ENCODE data around the gene CLEC4A.
A peak's percentile ranks its signal among the peaks of the same experiment; 100 is the strongest.
"Not testable (repeated sequence)": the region's sequence is repeated elsewhere in the genome, so short reads cannot be mapped to it uniquely, and the experiment has no call there.

Gene CLEC4A

GRCh38 chr12:8123124-8123912, at the start of gene CLEC4A:
Gene CLEC4A (plus strand): TSS chr12:8123617. CDS start chr12:8123879, 262 bp downstream.
- Mint-ChIP-seq H3K4me3 (no peak within 1 kb of the TSS), H3K4me1 (peaks cover 18% of the 10 kb centered on the region), H3K36me3 (ENCODE audit: low read depth) (peaks cover 5% of the 10 kb centered on the region), H3K9me3 (no peaks in the 10 kb centered on the region), H3K27ac (peak within 1 kb of the TSS; percentile 9), H3K27me3 (no peaks in the 10 kb centered on the region)
- no peak for ATAC-seq
- DNase-seq: no peak

GRCh38 chr12:8075935-8076334, 47.5 kb upstream of the CLEC4A start:
- peaks cover 34% of the 10 kb centered on the region for H3K4me1 Mint-ChIP-seq

GRCh38 chr12:8076366-8076765, 47.1 kb upstream of the CLEC4A start:
- Mint-ChIP-seq H3K4me3 (no peak overlapping the region), H3K36me3 (ENCODE audit: low read depth) (no peaks in the 10 kb centered on the region), H3K27me3 (no peaks in the 10 kb centered on the region), H3K9me3 (no peaks in the 10 kb centered on the region), H3K4me1 (peaks cover 38% of the 10 kb centered on the region), H3K27ac (no peak overlapping the region)
- no peak for ATAC-seq
- DNase-seq: no peak

More at GRCh38 chr12:8075935-8076334, 47.5 kb upstream of the CLEC4A start:
- DNase-seq: no peak
- H3K36me3 Mint-ChIP-seq (ENCODE audit: low read depth): no peaks in the 10 kb centered on the region
- H3K4me3 Mint-ChIP-seq: no peak overlapping the region
- H3K27me3 Mint-ChIP-seq: no peaks in the 10 kb centered on the region
- no peaks in the 10 kb centered on the region for H3K9me3 Mint-ChIP-seq
- no peak overlapping the region for H3K27ac Mint-ChIP-seq
- no peak for ATAC-seq

- Mint-ChIP-seq H3K4me1 (peaks cover 38% of the 10 kb centered on the region), H3K9me3 (no peaks in the 10 kb centered on the region), H3K27ac (peak overlapping the region; percentile 44), H3K27me3 (no peaks in the 10 kb centered on the region), H3K4me3 (no peak overlapping the region), H3K36me3 (ENCODE audit: low read depth) (no peaks in the 10 kb centered on the region)
- DNase-seq: no peak
- ATAC-seq: no peak
Observed at GRCh38 chr12:8077207-8077606, 46.2 kb upstream of the CLEC4A start.

- no peaks in the 10 kb centered on the region for H3K9me3 Mint-ChIP-seq
- H3K4me1 Mint-ChIP-seq: peaks cover 45% of the 10 kb centered on the region
- DNase-seq (peak; percentile 56), ATAC-seq (peak; percentile 33)
- peaks cover 2% of the 10 kb centered on the region for H3K36me3 Mint-ChIP-seq (ENCODE audit: low read depth)
- H3K27ac Mint-ChIP-seq: peak overlapping the region; percentile 34
- H3K27me3 Mint-ChIP-seq: no peaks in the 10 kb centered on the region
- H3K4me3 Mint-ChIP-seq: peak overlapping the region; percentile 30
Observed at GRCh38 chr12:8078398-8078797, 45.0 kb upstream of the CLEC4A start.

GRCh38 chr12:8078916-8079315, 44.5 kb upstream of the CLEC4A start:
- ATAC-seq: no peak
- Mint-ChIP-seq H3K4me1 (peaks cover 50% of the 10 kb centered on the region), H3K9me3 (no peaks in the 10 kb centered on the region), H3K36me3 (ENCODE audit: low read depth) (peaks cover 2% of the 10 kb centered on the region), H3K27me3 (no peaks in the 10 kb centered on the region), H3K27ac (peak overlapping the region; percentile 95), H3K4me3 (peak overlapping the region; percentile 30)
- DNase-seq: no peak

- ATAC-seq: no peak
- Mint-ChIP-seq H3K27me3 (no peaks in the 10 kb centered on the region), H3K27ac (peak overlapping the region; percentile 95), H3K4me3 (peak overlapping the region; percentile 29), H3K4me1 (peaks cover 59% of the 10 kb centered on the region), H3K9me3 (no peaks in the 10 kb centered on the region), H3K36me3 (ENCODE audit: low read depth) (peaks cover 5% of the 10 kb centered on the region)
- no peak for DNase-seq
Observed at GRCh38 chr12:8080120-8080519, 43.3 kb upstream of the CLEC4A start.

- H3K9me3 Mint-ChIP-seq: no peaks in the 10 kb centered on the region
- H3K27me3 Mint-ChIP-seq: no peaks in the 10 kb centered on the region
- peak; percentile 37 for ATAC-seq
- peak overlapping the region; percentile 99 for H3K4me3 Mint-ChIP-seq
- peak; percentile 46 for DNase-seq
- H3K27ac Mint-ChIP-seq: peak overlapping the region; percentile 95
- H3K4me1 Mint-ChIP-seq: peaks cover 70% of the 10 kb centered on the region
- peaks cover 13% of the 10 kb centered on the region for H3K36me3 Mint-ChIP-seq (ENCODE audit: low read depth)
Observed at GRCh38 chr12:8081251-8081920, 42.0 kb upstream of the CLEC4A start.

GRCh38 chr12:8082808-8083100, 40.7 kb upstream of the CLEC4A start:
- Mint-ChIP-seq H3K27me3 (no peaks in the 10 kb centered on the region), H3K9me3 (no peaks in the 10 kb centered on the region), H3K4me1 (peaks cover 75% of the 10 kb centered on the region), H3K27ac (peak overlapping the region; percentile 95), H3K36me3 (ENCODE audit: low read depth) (peaks cover 15% of the 10 kb centered on the region), H3K4me3 (peak overlapping the region; percentile 99)
- DNase-seq (no peak), ATAC-seq (no peak)

- peak overlapping the region; percentile 99 for H3K4me3 Mint-ChIP-seq
- peak overlapping the region; percentile 95 for H3K27ac Mint-ChIP-seq
- H3K36me3 Mint-ChIP-seq (ENCODE audit: low read depth): peaks cover 24% of the 10 kb centered on the region
- not testable (repeated sequence) for H3K27me3 Mint-ChIP-seq, H3K9me3 Mint-ChIP-seq, ATAC-seq
- peaks cover 73% of the 10 kb centered on the region for H3K4me1 Mint-ChIP-seq
- peak; percentile 48 for DNase-seq
Observed at GRCh38 chr12:8084351-8084750, 39.1 kb upstream of the CLEC4A start.

GRCh38 chr12:8087666-8088065, 35.8 kb upstream of the CLEC4A start:
- H3K27ac Mint-ChIP-seq: peak overlapping the region; percentile 85
- DNase-seq (no peak), ATAC-seq (no peak)
- H3K4me1 Mint-ChIP-seq: peaks cover 53% of the 10 kb centered on the region
- no peaks in the 10 kb centered on the region for H3K9me3 Mint-ChIP-seq
- peak overlapping the region; percentile 66 for H3K4me3 Mint-ChIP-seq
- peaks cover 46% of the 10 kb centered on the region for H3K36me3 Mint-ChIP-seq (ENCODE audit: low read depth)
- H3K27me3 Mint-ChIP-seq: no peaks in the 10 kb centered on the region

- Mint-ChIP-seq H3K9me3 (no peaks in the 10 kb centered on the region), H3K4me1 (peaks cover 46% of the 10 kb centered on the region), H3K4me3 (peak overlapping the region; percentile 66), H3K27ac (peak overlapping the region; percentile 85), H3K27me3 (no peaks in the 10 kb centered on the region), H3K36me3 (ENCODE audit: low read depth) (peaks cover 52% of the 10 kb centered on the region)
- ATAC-seq: peak; percentile 79
- DNase-seq: peak; percentile 20
Observed at GRCh38 chr12:8088574-8088973, 34.8 kb upstream of the CLEC4A start.

GRCh38 chr12:8089277-8089676, 34.1 kb upstream of the CLEC4A start:
- DNase-seq, H3K27me3 Mint-ChIP-seq, H3K4me3 Mint-ChIP-seq, H3K9me3 Mint-ChIP-seq, ATAC-seq: not testable (repeated sequence)
- H3K36me3 Mint-ChIP-seq (ENCODE audit: low read depth): peaks cover 56% of the 10 kb centered on the region
- H3K27ac Mint-ChIP-seq: peak overlapping the region; percentile 85
- H3K4me1 Mint-ChIP-seq: peaks cover 39% of the 10 kb centered on the region

GRCh38 chr12:8089716-8090115, 33.7 kb upstream of the CLEC4A start:
- Mint-ChIP-seq H3K4me1 (peaks cover 35% of the 10 kb centered on the region), H3K27ac (no peak overlapping the region)

GRCh38 chr12:8093291-8093690, 30.1 kb upstream of the CLEC4A start:
- Mint-ChIP-seq H3K27me3 (no peaks in the 10 kb centered on the region), H3K36me3 (ENCODE audit: low read depth) (peaks cover 63% of the 10 kb centered on the region), H3K4me1 (peaks cover 8% of the 10 kb centered on the region)

More at GRCh38 chr12:8089716-8090115, 33.7 kb upstream of the CLEC4A start:
- no peaks in the 10 kb centered on the region for H3K27me3 Mint-ChIP-seq
- peaks cover 57% of the 10 kb centered on the region for H3K36me3 Mint-ChIP-seq (ENCODE audit: low read depth)
- ATAC-seq: no peak
- H3K4me3 Mint-ChIP-seq: no peak overlapping the region
- H3K9me3 Mint-ChIP-seq: no peaks in the 10 kb centered on the region
- DNase-seq: no peak

More at GRCh38 chr12:8093291-8093690, 30.1 kb upstream of the CLEC4A start:
- Mint-ChIP-seq H3K27ac (no peak overlapping the region), H3K4me3 (no peak overlapping the region), H3K9me3 (no peaks in the 10 kb centered on the region)
- DNase-seq (no peak), ATAC-seq (no peak)

Data from activated naive CD8-positive, alpha-beta T cell treated with anti-CD3 and anti-CD28 coated beads, Interleukin-2, amount 50 U/mL, for 24 hours (primary cell).